Astrocyte (in vitro differentiated cells and primary cell): Measurements from ENCODE around the gene ATP6V0B. TPM values are rescaled to one million over a fixed set of nuclear protein-coding genes. Genes with fewer than 3 reads are reported as not detected.

Experiments used
- DNase-seq: peaks from one replicate; pipeline ENCODE4 v3.0.0-alpha.2; 2010; ENCODE audit warnings: low read depth
- FAIRE-seq: peaks from 2 replicates; lab custom pipeline; 2011; peaks lifted over from hg19 to GRCh38; lab: Jason Lieb, UNC
- H2AFZ ChIP-seq: 2 replicates; pipeline ENCODE4 v1.6.0; 2012; ENCODE audit warnings: low read depth, low read length, inconsistent platforms
- H3K27ac ChIP-seq: 2 replicates; pipeline ENCODE4 v1.5.1; 2011; ENCODE audit warnings: low read depth, low read length, inconsistent platforms
- H3K27me3 ChIP-seq: 2 replicates; pipeline ENCODE4 v1.6.0; 2011; ENCODE audit warnings: low read length, inconsistent platforms; ENCODE audit not compliant: insufficient read depth
- H3K36me3 ChIP-seq: 2 replicates; pipeline ENCODE4 v1.5.1; 2011; ENCODE audit warnings: low read length, inconsistent platforms; ENCODE audit not compliant: insufficient read depth
- H3K4me1 ChIP-seq: 2 replicates; pipeline ENCODE4 v1.5.1; 2011; ENCODE audit warnings: low read length, inconsistent platforms; ENCODE audit not compliant: insufficient read depth
- H3K4me2 ChIP-seq: 2 replicates; pipeline ENCODE4 v1.6.0; 2012; ENCODE audit warnings: low read length, inconsistent platforms
- H3K4me3 ChIP-seq: 2 replicates; pipeline ENCODE4 v1.5.1; 2011; ENCODE audit warnings: low read depth, mild to moderate bottlenecking, low read length, inconsistent platforms; ENCODE audit not compliant: insufficient read depth
- H3K79me2 ChIP-seq: 2 replicates; pipeline ENCODE4 v1.6.0; 2012; ENCODE audit warnings: mild to moderate bottlenecking, low read length, inconsistent platforms; ENCODE audit not compliant: insufficient read depth
- H3K9ac ChIP-seq: 2 replicates; pipeline ENCODE4 v1.6.0; 2012; ENCODE audit warnings: mild to moderate bottlenecking, low read length, inconsistent platforms
- H3K9me3 ChIP-seq: 2 replicates; pipeline ENCODE4 v1.5.1; 2012; ENCODE audit warnings: low read depth, mild to moderate bottlenecking, low read length, inconsistent platforms; ENCODE audit not compliant: insufficient read depth
- H4K20me1 ChIP-seq: 2 replicates; pipeline ENCODE4 v1.6.0; 2012; ENCODE audit warnings: low read length, inconsistent platforms; ENCODE audit not compliant: insufficient read depth
- H3K27ac Mint-ChIP-seq: one replicate; pipeline ENCODE4 v1.8.0; 2021; ENCODE audit warnings: mild to moderate bottlenecking, mixed read lengths; ENCODE audit not compliant: unreplicated experiment
- H3K27me3 Mint-ChIP-seq: one replicate; pipeline ENCODE4 v1.8.0; 2021; ENCODE audit warnings: low read depth, mixed read lengths; ENCODE audit not compliant: unreplicated experiment
- H3K36me3 Mint-ChIP-seq: one replicate; pipeline ENCODE4 v1.8.0; 2021; ENCODE audit warnings: low read depth, mixed read lengths; ENCODE audit not compliant: unreplicated experiment
- H3K4me1 Mint-ChIP-seq: one replicate; pipeline ENCODE4 v1.8.0; 2021; ENCODE audit warnings: low read depth, mixed read lengths; ENCODE audit not compliant: unreplicated experiment
- H3K4me3 Mint-ChIP-seq: one replicate; pipeline ENCODE4 v1.8.0; 2021; ENCODE audit warnings: mild to moderate bottlenecking, moderate library complexity, mixed read lengths; ENCODE audit not compliant: unreplicated experiment
- H3K9me3 Mint-ChIP-seq: one replicate; pipeline ENCODE4 v1.8.0; 2021; ENCODE audit warnings: mild to moderate bottlenecking, mixed read lengths; ENCODE audit not compliant: unreplicated experiment
- CTCF ChIP-seq: IDR thresholded peaks from 2 replicates; pipeline ENCODE4 v1.5.1; 2011; ENCODE audit warnings: low read depth, mild to moderate bottlenecking, inconsistent platforms, low read length, moderate library complexity; ENCODE audit not compliant: insufficient read depth
- EZH2 ChIP-seq: IDR thresholded peaks from 2 replicates; pipeline ENCODE4 v1.6.1; 2012; ENCODE audit warnings: mild to moderate bottlenecking, low read length, inconsistent platforms; ENCODE audit not compliant: insufficient read depth
- total RNA-seq: library from RNA; stranded (reverse); gene quantifications from 2 replicates; pipeline ENCODE4 v1.2.1, GENCODE V29; 2021

ATP6V0B gene
- total RNA-seq, 1 donor from 2014 or later, result 175 TPM

DNA sequence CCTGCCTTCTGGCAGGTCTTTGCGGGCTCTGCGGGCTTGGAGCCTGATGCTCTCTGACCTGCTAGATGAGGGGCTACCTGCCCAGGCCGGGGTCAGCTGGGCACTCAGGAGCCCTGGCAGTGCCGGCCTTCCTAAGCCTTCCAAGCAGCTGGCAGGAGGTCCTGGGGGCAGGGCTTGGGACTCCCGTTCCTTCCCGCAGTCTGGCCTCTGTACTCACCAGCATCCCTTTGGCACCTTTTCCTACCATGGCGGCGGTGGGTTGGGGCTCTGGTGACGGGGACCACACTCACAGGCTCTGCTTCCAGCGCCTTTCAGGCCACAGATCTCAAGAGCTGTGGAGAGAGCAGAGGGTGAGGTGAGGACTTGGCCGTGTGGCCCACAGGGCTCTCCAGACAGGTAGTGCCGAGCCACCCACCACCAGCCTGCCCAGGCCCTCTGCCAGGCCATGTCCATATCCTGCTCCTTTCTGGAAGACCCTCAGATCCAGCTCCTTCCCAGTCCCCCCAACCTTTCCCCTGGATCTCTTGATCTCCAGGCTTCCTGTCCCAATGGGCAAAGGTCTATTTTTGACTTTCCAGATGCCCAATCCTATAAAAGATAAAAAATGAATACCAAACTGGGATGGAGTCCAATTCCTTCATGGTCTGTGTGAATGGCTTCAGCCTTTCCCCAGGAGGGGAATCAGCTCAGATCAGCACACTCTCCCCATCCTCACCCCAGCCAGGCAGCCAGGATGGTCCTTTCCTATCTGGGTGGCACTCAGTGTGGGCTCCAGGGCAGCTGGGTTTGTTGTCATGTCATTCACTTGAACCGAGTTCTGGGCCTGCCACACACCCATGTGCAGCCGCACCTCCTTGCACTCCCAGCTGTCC is 49.5 kb downstream of the ATP6V0B start:
- Histone ChIP-seq H3K9me3 (no peaks in the 10 kb centered on the region), H3K4me3 (no peak overlapping the region), H3K27ac (no peak overlapping the region), H4K20me1 (no peaks in the 10 kb centered on the region), H3K4me1 (peaks cover 7% of the 10 kb centered on the region), H3K79me2 (no peaks in the 10 kb centered on the region), H3K27me3 (no peaks in the 10 kb centered on the region), H2AFZ (no peak overlapping the region), H3K36me3 (no peaks in the 10 kb centered on the region), H3K4me2 (no peak overlapping the region), H3K9ac (no peak overlapping the region)
- Mint-ChIP-seq H3K9me3 (no peaks in the 10 kb centered on the region), H3K4me3 (no peak overlapping the region), H3K4me1 (peaks cover 11% of the 10 kb centered on the region), H3K27me3 (peaks cover 5% of the 10 kb centered on the region), H3K36me3 (peaks cover 26% of the 10 kb centered on the region), H3K27ac (no peak overlapping the region)
- no peak for TF ChIP-seq EZH2
- TF ChIP-seq CTCF, result no peak
- FAIRE-seq (no peak), DNase-seq (no peak)

DNA sequence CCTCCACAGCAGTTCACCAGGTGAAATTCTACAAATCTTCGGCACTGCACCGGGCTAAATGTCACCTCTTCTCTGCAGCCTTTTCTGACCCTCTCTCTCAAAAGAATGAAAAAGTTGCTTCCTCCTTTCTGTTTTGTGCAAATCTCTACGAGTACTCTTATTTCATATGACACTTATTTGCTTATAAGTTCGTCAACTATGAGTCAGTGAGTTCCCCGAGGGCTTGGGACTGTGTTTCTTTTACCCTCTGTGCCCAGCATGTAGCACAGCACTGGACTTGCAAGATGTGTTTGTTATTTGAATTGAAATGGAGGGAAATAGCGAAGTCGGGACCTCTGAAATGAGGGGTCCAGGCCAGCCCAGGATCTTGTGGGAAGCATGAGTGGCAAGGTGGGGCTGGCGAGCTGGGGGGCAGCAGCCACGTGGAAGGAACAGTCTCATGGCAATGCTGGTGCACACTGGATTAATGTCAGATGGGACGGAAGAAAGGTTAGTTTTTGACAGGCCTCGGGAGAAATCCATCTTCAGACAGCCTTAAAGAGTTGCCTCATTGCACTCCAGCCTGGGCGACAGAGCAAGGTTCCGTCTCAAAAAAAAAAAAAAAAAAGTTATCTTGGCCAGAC is 50.3 kb downstream of the ATP6V0B start:
- no peak for TF ChIP-seq CTCF
- no peak for TF ChIP-seq EZH2
- no peaks in the 10 kb centered on the region for H3K27me3 ChIP-seq
- H3K9me3 ChIP-seq, result no peaks in the 10 kb centered on the region
- H3K36me3 ChIP-seq, result no peaks in the 10 kb centered on the region
- DNase-seq, result no peak
- H3K4me3 Mint-ChIP-seq, result no peak overlapping the region
- H3K27ac Mint-ChIP-seq, result no peak overlapping the region
- H3K4me2 ChIP-seq, result no peak overlapping the region
- FAIRE-seq, result no peak
- H3K27ac ChIP-seq, result no peak overlapping the region
- no peaks in the 10 kb centered on the region for H3K79me2 ChIP-seq
- H3K4me1 ChIP-seq, result peaks cover 14% of the 10 kb centered on the region
- no peak overlapping the region for H2AFZ ChIP-seq
- H3K4me1 Mint-ChIP-seq, result peaks cover 16% of the 10 kb centered on the region
- no peaks in the 10 kb centered on the region for H3K9me3 Mint-ChIP-seq
- H4K20me1 ChIP-seq, result no peaks in the 10 kb centered on the region
- H3K27me3 Mint-ChIP-seq, result peaks cover 5% of the 10 kb centered on the region
- H3K36me3 Mint-ChIP-seq, result peaks cover 26% of the 10 kb centered on the region
- no peak overlapping the region for H3K4me3 ChIP-seq
- H3K9ac ChIP-seq, result no peak overlapping the region

- FAIRE-seq (no peak), DNase-seq (no peak)
- H3K4me3 ChIP-seq, result no peak overlapping the region
- Mint-ChIP-seq H3K27ac (no peak overlapping the region), H3K36me3 (peaks cover 23% of the 10 kb centered on the region), H3K4me3 (no peak overlapping the region), H3K27me3 (peaks cover 5% of the 10 kb centered on the region), H3K4me1 (peaks cover 16% of the 10 kb centered on the region), H3K9me3 (no peaks in the 10 kb centered on the region)
- H3K27me3 ChIP-seq, result no peaks in the 10 kb centered on the region
- no peaks in the 10 kb centered on the region for H3K36me3 ChIP-seq
- no peak overlapping the region for H2AFZ ChIP-seq
- no peak overlapping the region for H3K9ac ChIP-seq
- no peaks in the 10 kb centered on the region for H4K20me1 ChIP-seq
- no peaks in the 10 kb centered on the region for H3K79me2 ChIP-seq
- H3K4me1 ChIP-seq, result peaks cover 15% of the 10 kb centered on the region
- H3K4me2 ChIP-seq, result no peak overlapping the region
- no peak overlapping the region for H3K27ac ChIP-seq
- TF ChIP-seq CTCF (no peak), EZH2 (no peak)
- H3K9me3 ChIP-seq, result no peaks in the 10 kb centered on the region
Observed at GRCh38 chr1:44025816-44026215, 51.1 kb downstream of the ATP6V0B start.
